CD4-positive, alpha-beta T cell (primary cell): Measurements from ENCODE around the gene TNS3. TPM values are rescaled to one million over a fixed set of nuclear protein-coding genes. Genes with fewer than 3 reads are reported as not detected.

Source experiments
- ATAC-seq: fragments of 200-7000 bp; cut with Tn5 transposase; one replicate; pipeline ENCODE4 v1.10.0; 2022; ENCODE audit warnings: mild to moderate bottlenecking; ENCODE audit not compliant: poor library complexity
- CTCF ChIA-PET: fragments of 350-600 bp; sonication (Branson Sonifier 250); formaldehyde crosslinking; loops from one replicate; lab custom pipeline; 2021; ENCODE audit warnings: antibody characterized with exemption, inconsistent platforms; lab: Charles Lee
- POLR2A ChIA-PET: fragments of 350-600 bp; sonication (Branson Sonifier 250); formaldehyde crosslinking; loops from one replicate; lab custom pipeline; 2021; ENCODE audit warnings: antibody characterized with exemption, inconsistent platforms; lab: Charles Lee
- DNase-seq, 14 experiments: peaks; one replicate each; pipeline ENCODE4 v3.0.0-alpha.2; 2013 to 2020; ENCODE audit warnings: mixed read lengths in 2 of 14
- H3K27ac ChIP-seq, 2 donors: one replicate each; pipeline versions ENCODE4 v1.5.1 to v1.7.0; 2013; ENCODE audit warnings: low read length in 2 of 2, low read depth in 1 of 2, mild to moderate bottlenecking in 1 of 2
- H3K27me3 ChIP-seq, 2 experiments: 1 replicate in 1 of 2; 2 replicates in 1 of 2; pipeline versions ENCODE4 v1.6.1 to v1.7.0; 2013; ENCODE audit warnings: low read length in 2 of 2, control low read depth in 1 of 2, mild to moderate bottlenecking in 1 of 2, moderate library complexity in 1 of 2; ENCODE audit not compliant: insufficient read depth in 2 of 2, control insufficient read depth in 1 of 2
- H3K36me3 ChIP-seq: one replicate; pipeline ENCODE4 v1.6.1; 2013; ENCODE audit warnings: low read length, control low read depth; ENCODE audit not compliant: insufficient read depth
- H3K4me1 ChIP-seq: one replicate; pipeline ENCODE4 v1.6.1; 2013; ENCODE audit warnings: low read length, control low read depth; ENCODE audit not compliant: insufficient read depth
- H3K4me3 ChIP-seq: one replicate; pipeline ENCODE4 v1.5.1; 2013; ENCODE audit warnings: mild to moderate bottlenecking, low read length, moderate library complexity
- H3K9me3 ChIP-seq, 2 experiments: 1 replicate in 1 of 2; 2 replicates in 1 of 2; pipeline versions ENCODE4 v1.6.1 to v1.7.0; 2013; ENCODE audit warnings: low read length in 2 of 2, mild to moderate bottlenecking in 2 of 2, control low read depth in 1 of 2, moderate library complexity in 1 of 2; ENCODE audit not compliant: control insufficient read depth in 1 of 2, insufficient read depth in 1 of 2
- H3K27ac Mint-ChIP-seq: one replicate; pipeline ENCODE4 v1.8.0; 2020; ENCODE audit warnings: mixed read lengths
- H3K27me3 Mint-ChIP-seq: one replicate; pipeline ENCODE4 v1.8.0; 2021; ENCODE audit warnings: mixed read lengths
- H3K36me3 Mint-ChIP-seq: one replicate; pipeline ENCODE4 v1.8.0; 2021; ENCODE audit warnings: low read depth, mixed read lengths
- H3K4me1 Mint-ChIP-seq: one replicate; pipeline ENCODE4 v1.8.0; 2021; ENCODE audit warnings: low read depth, mixed read lengths
- H3K4me3 Mint-ChIP-seq: one replicate; pipeline ENCODE4 v1.8.0; 2020; ENCODE audit warnings: mild to moderate bottlenecking, mixed read lengths
- H3K9me3 Mint-ChIP-seq: one replicate; pipeline ENCODE4 v1.8.0; 2020; ENCODE audit warnings: mixed read lengths
- intact Hi-C, 2 experiments: fragments of 100-400 bp; cut with DNase I in 1 of 2; cut with micrococcal nuclease in 1 of 2; formaldehyde crosslinking; loops; one replicate each; pipeline versions ENCODE4 v1.15.1 to v1.9.0; 2023 to 2025; cut with DNase I, micrococcal nuclease
- total RNA-seq, 174 experiments: library from RNA in 2 of 174; stranded (reverse) in 2 of 174; gene quantifications; one replicate each; pipeline ENCODE4 v1.2.3 and lab custom pipeline; 2021 to 2026
- TF ChIP-seq, protein P1 (sequence below): fragments of 200-600 bp; IDR thresholded peaks from one replicate; pipeline ENCODE4 v1.8.0; 2022; ENCODE audit warnings: antibody characterized with exemption, mild to moderate bottlenecking

Gene TNS3
- total RNA-seq, 2 experiments from 2014 or later = 0.16 to 0.47 TPM

- intact Hi-C loops = no loop called here
- CTCF ChIA-PET = no interaction called here
- H3K36me3 ChIP-seq = no peaks in the 10 kb centered on the region
These were observed 80.5 kb downstream of the TNS3 start for GRCh38 chr7:47501406-47501805.

DNA sequence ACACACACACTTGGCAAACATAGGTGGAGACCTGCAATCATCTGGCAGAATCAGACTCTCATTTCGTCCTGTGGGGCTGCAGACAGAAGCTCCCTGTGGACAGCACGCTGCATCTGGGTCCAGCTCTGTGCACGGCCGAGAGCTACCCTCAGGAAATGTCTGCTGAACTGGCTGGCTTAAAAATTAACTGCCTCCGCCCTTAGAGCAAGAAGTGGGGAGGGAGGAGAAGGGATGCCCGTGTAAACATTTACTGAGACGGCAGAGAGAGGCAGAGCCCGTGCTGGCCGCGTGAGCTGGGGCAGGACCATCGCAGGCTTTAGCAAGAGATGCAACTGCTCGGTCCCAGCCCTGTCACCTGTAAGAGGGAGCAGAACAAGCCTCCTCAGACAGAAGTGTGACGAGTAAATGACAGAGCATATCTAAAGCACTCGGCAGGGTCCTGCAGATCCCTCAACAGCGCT lies 81.8 kb downstream of the TNS3 start:
- Histone ChIP-seq H3K27me3 (no peaks in the 10 kb centered on the region), H3K27ac (no peak overlapping the region), H3K4me1 (peaks cover 2% of the 10 kb centered on the region), H3K4me3 (no peak overlapping the region), H3K9me3 (no peaks in the 10 kb centered on the region), H3K36me3 (no peaks in the 10 kb centered on the region)
- DNase-seq (no peak), ATAC-seq (no peak)
- no peaks in the 10 kb centered on the region for H3K36me3 Mint-ChIP-seq
- ChIA-PET CTCF (no interaction called here), POLR2A (no interaction called here)
- TF ChIP-seq, protein P1, sequence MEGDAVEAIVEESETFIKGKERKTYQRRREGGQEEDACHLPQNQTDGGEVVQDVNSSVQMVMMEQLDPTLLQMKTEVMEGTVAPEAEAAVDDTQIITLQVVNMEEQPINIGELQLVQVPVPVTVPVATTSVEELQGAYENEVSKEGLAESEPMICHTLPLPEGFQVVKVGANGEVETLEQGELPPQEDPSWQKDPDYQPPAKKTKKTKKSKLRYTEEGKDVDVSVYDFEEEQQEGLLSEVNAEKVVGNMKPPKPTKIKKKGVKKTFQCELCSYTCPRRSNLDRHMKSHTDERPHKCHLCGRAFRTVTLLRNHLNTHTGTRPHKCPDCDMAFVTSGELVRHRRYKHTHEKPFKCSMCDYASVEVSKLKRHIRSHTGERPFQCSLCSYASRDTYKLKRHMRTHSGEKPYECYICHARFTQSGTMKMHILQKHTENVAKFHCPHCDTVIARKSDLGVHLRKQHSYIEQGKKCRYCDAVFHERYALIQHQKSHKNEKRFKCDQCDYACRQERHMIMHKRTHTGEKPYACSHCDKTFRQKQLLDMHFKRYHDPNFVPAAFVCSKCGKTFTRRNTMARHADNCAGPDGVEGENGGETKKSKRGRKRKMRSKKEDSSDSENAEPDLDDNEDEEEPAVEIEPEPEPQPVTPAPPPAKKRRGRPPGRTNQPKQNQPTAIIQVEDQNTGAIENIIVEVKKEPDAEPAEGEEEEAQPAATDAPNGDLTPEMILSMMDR = no peak
- no peaks in the 10 kb centered on the region for H3K9me3 Mint-ChIP-seq
- no peak overlapping the region for H3K4me3 Mint-ChIP-seq
- no peaks in the 10 kb centered on the region for H3K4me1 Mint-ChIP-seq
- intact Hi-C loops = no loop called here
- H3K27ac Mint-ChIP-seq = no peak overlapping the region
- H3K27me3 Mint-ChIP-seq = no peaks in the 10 kb centered on the region

More at GRCh38 chr7:47501406-47501805, 80.5 kb downstream of the TNS3 start:
- TF ChIP-seq, protein P1 = no peak
- no peaks in the 10 kb centered on the region for H3K27me3 Mint-ChIP-seq
- Histone ChIP-seq H3K4me3 (no peak overlapping the region), H3K27ac (no peak overlapping the region), H3K27me3 (no peaks in the 10 kb centered on the region), H3K9me3 (peaks cover 0 to 3% of the 10 kb centered on the region in 2 experiments), H3K4me1 (peaks cover 2% of the 10 kb centered on the region)
- H3K36me3 Mint-ChIP-seq = no peaks in the 10 kb centered on the region
- ATAC-seq (no peak), DNase-seq (no peak)
- H3K27ac Mint-ChIP-seq = no peak overlapping the region
- H3K9me3 Mint-ChIP-seq = no peaks in the 10 kb centered on the region
- POLR2A ChIA-PET = no interaction called here
- no peaks in the 10 kb centered on the region for H3K4me1 Mint-ChIP-seq
- H3K4me3 Mint-ChIP-seq = no peak overlapping the region

DNA sequence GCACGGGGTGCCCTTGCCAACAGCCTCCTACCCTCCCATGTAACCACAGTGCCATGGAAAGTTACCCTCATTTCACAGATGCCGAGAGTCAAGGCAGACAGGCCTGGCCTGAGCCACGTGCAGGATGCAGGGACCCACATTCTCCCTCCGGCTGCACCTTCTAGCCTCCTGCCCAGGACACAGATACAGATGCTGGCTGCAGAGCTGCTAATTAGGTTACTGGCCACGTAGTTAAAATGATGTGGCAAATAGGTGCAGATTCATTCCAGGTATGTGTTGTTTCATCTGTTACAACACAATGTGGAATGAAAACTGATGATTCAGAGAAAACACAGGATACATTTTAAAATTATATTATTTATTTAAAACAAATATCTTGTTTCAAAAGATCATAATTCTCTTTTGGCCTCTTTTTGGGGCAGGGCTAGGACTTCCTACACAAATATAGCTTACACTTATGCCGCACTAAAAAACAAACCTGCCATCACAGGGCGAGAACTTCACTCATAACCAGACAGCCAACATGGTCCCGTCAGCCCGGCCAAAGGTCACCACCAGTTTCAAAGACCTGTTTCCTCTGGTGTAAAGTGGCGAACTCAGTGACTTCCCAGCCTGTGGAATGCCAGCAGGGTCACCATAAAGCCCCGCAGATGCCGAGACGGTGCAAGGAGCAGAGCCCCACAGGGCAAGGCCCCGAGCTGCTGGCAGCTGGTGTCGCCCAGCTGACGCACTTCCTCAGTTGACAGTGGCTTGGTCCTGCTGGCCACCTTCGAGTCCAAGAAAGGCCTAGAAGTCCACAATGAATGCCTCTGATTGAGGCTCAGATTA lies 83.5 kb downstream of the TNS3 start:
- ChIA-PET POLR2A (no interaction called here), CTCF (no interaction called here)
- no peak for ATAC-seq
- Mint-ChIP-seq H3K4me3 (no peak overlapping the region), H3K27ac (no peak overlapping the region), H3K27me3 (no peaks in the 10 kb centered on the region), H3K9me3 (no peaks in the 10 kb centered on the region), H3K36me3 (no peaks in the 10 kb centered on the region), H3K4me1 (no peaks in the 10 kb centered on the region)
- peaks cover 2% of the 10 kb centered on the region for H3K4me1 ChIP-seq
- TF ChIP-seq, protein P1 = no peak
- no peak overlapping the region for H3K27ac ChIP-seq
- intact Hi-C loops = no loop called here
- no peak for DNase-seq
- H3K27me3 ChIP-seq = no peaks in the 10 kb centered on the region
- H3K36me3 ChIP-seq = no peaks in the 10 kb centered on the region
- no peak overlapping the region for H3K4me3 ChIP-seq
- H3K9me3 ChIP-seq = no peaks in the 10 kb centered on the region
